Measurements from ENCODE around the gene TMEM161A.
A peak's percentile ranks its signal among the peaks of the same experiment; 100 is the strongest.
"Not testable (repeated sequence)": the region's sequence is repeated elsewhere in the genome, so short reads cannot be mapped to it uniquely, and the experiment has no call there.

Gene TMEM161A

DNA sequence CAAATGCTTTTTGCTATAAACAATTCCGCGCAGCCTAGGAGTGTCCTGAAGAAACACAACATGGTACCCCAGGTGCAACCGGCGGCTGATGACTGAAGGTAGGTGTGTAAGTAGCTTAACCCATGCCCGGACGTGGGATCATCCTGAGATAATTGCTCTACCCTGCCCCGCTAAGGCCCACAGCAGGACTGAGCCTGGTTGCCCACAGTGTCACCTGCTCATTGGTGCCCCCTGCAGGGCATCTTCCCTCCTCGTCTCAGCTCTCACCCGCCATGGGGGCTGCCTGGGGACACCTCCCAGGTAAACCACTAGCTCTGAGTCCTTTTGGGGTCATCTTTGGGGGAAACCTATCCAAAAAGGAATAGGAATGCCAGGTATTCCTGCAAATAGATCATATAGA, 22.3 kb downstream of the TMEM161A start:
- no peak overlapping the region for H3K27ac Mint-ChIP-seq
- ATAC-seq (peak; percentile 57), DNase-seq (peak; percentile 37 to 44)
- peaks cover 13% of the 10 kb centered on the region for H3K4me1 Mint-ChIP-seq
- no peaks in the 10 kb centered on the region for H3K27me3 Mint-ChIP-seq
- no peak overlapping the region for H3K4me3 Mint-ChIP-seq
- H3K9me3 Mint-ChIP-seq, result no peaks in the 10 kb centered on the region

DNA sequence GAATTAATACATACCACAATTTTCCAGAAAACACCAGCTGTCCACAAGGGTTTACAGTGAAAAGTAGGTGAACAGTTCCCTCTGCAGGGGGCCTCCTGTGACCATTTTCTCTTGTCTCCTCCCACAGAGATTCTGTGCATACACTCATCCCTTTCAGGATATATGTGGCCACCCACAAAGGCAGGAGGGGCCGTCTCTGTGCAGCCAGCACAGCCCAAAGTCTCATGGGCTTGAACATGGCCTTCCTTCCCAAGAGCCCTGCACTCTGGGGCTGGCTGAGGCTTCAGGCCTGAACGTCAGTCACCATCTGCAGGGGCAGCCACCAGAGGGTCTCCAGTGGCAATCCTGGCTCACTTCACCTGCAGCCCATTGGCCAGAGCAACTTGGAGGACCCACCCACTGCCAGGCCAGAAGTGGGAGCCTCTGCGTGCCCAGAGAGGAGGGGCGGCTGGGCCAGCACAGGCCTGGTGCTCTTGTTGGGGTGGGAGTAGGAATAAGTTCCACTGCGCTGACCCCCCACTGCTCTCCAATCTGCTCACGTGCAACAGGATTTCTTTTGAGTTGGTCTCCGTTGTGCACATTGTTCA, 25.1 kb downstream of the TMEM161A start:
- peak; percentile 45 for ATAC-seq
- no peak for DNase-seq
- Mint-ChIP-seq H3K27ac (no peak overlapping the region), H3K4me1 (peaks cover 24% of the 10 kb centered on the region), H3K4me3 (no peak overlapping the region), H3K9me3 (no peaks in the 10 kb centered on the region), H3K27me3 (no peaks in the 10 kb centered on the region)

DNA sequence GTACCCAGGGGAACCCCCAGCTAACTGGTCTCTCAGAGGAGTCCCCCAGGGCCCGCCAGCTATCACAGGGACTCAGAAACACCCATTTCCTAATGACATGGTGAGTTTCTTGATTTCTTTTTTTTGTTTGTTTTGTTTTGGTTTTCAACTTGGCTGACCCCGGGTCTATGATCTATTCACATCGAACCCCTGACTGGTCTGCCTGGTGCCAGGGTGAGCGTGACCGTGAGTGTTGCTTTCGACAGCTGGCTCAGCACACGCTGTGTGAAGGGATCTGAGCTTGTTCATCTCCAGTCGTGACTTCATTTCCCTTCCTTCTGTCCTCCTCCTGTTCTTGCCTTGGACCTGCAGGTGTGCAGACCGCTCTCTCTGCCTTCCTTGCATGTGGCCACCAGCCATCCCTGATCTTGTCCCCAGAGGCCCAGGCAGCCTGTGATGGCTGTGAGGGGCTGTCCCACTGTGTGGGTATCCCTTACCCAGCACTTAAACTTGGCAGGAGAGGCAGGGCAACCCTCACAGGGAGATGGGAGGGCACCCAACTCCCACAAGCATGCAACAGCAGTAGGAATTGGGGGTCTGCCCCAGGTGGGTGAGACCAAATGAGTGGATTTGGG, 26.2 kb downstream of the TMEM161A start:
- Mint-ChIP-seq H3K27me3 (no peaks in the 10 kb centered on the region), H3K4me3 (no peak overlapping the region), H3K9me3 (no peaks in the 10 kb centered on the region), H3K4me1 (peaks cover 24% of the 10 kb centered on the region), H3K27ac (no peak overlapping the region)
- DNase-seq (no peak), ATAC-seq (no peak)

DNA sequence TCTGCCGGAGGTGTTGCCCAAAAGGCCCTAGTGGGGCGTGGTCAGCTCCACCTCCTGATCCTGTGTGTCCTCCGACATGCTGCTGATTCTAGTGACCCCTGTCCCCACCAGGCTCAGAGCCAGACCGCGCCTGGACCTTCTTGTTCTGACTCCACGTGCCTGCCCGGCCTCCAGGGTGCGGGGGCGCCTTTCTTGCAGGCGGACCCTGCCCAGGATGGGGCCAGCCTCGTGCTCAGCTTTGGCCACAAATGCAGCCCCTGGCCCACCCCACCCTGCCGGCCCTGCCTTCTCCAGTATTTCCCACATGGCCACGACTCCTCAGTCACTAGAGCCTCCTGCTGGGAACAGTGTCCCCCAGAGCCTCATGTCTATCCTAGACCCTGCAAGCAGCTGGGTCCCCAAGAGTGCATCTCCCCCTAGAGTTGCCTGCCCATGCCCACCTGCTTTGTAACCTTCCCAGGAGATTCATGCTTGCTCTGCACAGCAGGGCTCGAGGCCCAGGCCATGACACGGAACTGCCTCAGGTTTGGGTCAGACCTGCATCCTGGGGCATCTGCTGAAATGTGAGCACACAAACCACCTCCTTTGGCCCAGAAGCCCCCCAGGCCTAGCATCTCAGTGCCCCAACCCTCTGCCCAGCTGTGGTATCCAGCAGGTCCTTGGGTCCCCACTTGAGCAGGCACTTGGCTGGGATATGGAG, 27.0 kb downstream of the TMEM161A start:
- Mint-ChIP-seq H3K4me3 (peak overlapping the region in 1 of 2 donors; percentile 34), H3K9me3 (no peaks in the 10 kb centered on the region), H3K4me1 (peaks cover 24% of the 10 kb centered on the region), H3K27ac (no peak overlapping the region), H3K27me3 (no peaks in the 10 kb centered on the region)
- DNase-seq (no peak), ATAC-seq (no peak)

DNA sequence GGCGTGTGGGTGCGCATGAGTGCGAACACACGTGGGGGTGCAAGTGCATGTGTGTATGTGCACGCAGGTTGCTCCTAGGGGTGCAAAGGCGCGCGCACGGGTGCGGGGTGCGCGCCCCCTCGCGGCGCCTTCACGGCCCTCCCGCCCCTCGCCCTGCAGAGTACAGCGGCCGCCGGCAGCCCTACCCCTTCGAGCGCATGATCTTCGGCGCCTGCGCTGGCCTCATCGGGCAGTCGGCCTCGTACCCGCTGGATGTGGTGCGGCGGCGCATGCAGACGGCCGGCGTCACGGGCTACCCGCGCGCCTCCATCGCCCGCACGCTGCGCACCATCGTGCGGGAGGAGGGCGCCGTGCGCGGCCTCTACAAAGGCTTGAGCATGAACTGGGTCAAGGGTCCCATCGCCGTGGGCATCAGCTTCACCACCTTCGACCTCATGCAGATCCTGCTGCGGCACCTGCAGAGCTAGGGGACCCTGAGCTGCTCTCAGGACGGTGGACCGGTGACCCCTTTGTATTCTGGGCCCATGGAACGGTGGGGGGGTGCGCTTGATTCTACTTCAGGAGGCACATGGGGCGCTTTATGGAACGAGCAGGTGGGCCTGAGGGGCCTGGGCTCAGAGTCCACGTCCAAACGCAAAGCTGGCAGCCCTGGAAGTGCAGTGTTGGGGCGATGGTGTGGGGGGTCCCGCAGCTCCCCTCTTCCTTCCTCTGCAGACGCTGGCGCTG, 27.7 kb downstream of the TMEM161A start:
- Mint-ChIP-seq H3K27ac (no peak overlapping the region), H3K4me3 (no peak overlapping the region), H3K27me3 (no peaks in the 10 kb centered on the region), H3K4me1 (peaks cover 24% of the 10 kb centered on the region), H3K9me3 (no peaks in the 10 kb centered on the region)
- peak; percentile 66 for ATAC-seq
- DNase-seq, result no peak

DNA sequence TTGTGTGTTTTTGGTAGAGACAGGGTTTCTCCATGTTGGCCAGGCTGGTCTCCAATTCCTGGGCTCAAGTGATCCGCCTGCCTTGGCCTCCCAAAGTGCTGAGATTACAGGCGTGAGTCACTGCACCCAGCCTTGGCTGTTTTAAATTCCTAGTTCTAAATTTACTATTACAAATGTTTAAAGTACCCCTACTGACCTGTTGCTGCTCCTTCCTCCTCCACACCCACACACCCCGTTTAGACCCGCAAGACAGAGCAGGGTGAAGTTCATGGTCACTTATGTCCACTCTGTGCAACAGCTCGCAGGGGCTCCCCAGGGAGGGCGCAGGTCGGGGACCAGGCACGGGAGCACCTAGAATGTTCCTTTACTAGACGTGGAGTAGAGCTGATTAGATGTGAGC, 28.7 kb downstream of the TMEM161A start:
- peak overlapping the region in 1 of 2 donors; percentile 48 for H3K27ac Mint-ChIP-seq
- H3K27me3 Mint-ChIP-seq, result no peaks in the 10 kb centered on the region
- H3K4me1 Mint-ChIP-seq, result peaks cover 24% of the 10 kb centered on the region
- DNase-seq (no peak), ATAC-seq (no peak)
- H3K4me3 Mint-ChIP-seq, result no peak overlapping the region
- H3K9me3 Mint-ChIP-seq, result no peaks in the 10 kb centered on the region

DNA sequence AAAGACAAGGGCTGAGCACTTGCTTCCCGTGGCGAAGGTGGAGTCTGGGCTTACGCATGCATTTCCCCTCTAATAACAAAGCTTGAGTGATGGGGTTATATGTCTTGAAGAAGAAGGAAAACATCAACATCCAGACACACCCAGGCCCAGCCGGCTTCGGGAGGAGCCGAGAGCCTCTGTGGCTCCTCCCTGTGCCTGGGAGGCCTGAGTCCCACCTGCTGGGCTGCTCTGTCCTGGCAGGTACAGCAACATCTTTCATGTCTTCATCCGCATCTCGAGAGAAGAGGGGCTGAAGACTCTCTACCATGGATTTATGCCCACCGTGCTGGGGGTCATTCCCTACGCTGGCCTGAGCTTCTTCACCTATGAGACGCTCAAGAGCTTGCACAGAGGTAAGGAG, 30.6 kb downstream of the TMEM161A start:
- Mint-ChIP-seq H3K4me1 (peaks cover 18% of the 10 kb centered on the region), H3K9me3 (no peaks in the 10 kb centered on the region), H3K4me3 (no peak overlapping the region), H3K27ac (peak overlapping the region in 1 of 2 donors; percentile 48), H3K27me3 (no peaks in the 10 kb centered on the region)
- DNase-seq (no peak), ATAC-seq (no peak)

DNA sequence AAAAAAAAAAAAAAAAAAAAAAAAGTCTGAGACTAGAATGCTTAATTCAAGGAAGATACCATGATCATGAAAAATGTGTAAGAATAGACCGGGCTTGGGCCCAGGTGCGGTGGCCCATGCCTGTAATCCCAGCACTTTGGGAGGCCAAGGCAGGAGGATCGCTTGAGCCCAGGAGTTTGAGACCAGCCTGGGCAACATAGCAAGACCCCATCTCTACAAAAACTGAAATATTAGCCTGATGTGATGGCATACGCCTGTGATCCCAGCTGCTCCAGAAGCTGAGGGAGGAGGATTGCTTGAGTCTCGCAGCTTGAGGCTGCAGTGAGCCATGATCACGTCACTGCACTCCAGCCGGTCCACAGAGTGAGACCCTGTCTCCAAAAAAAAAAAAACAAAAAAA, 31.3 kb downstream of the TMEM161A start:
- DNase-seq, H3K9me3 Mint-ChIP-seq, H3K27me3 Mint-ChIP-seq, H3K27ac Mint-ChIP-seq, ATAC-seq, H3K4me3 Mint-ChIP-seq: not testable (repeated sequence)
- H3K4me1 Mint-ChIP-seq, result peaks cover 18% of the 10 kb centered on the region

DNA sequence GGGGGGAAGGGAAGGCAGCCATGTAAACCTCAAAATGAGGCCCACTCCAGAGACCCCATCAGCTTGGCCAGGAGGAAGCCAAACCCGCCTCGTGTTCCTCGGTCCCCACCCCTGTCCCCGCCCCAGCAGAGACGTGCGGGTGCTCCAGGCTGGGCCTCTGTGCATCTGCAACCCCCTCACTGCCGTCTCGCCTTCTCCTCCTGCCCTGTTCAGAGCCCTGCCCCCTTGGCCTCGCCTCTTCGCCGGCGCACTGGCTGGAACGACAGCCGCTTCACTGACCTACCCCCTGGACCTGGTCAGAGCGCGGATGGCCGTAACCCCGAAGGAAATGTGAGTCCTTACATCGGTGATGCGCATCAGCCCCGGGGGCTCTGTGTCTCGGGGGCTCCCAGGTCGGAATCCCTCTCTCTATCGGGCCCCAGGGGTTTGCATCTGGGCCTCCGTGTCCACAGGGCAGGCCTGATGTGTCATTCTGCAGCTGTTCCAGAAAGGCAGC, 32.2 kb downstream of the TMEM161A start:
- peaks cover 13% of the 10 kb centered on the region for H3K4me1 Mint-ChIP-seq
- H3K9me3 Mint-ChIP-seq, result no peaks in the 10 kb centered on the region
- H3K27ac Mint-ChIP-seq, result no peak overlapping the region
- no peaks in the 10 kb centered on the region for H3K27me3 Mint-ChIP-seq
- no peak for ATAC-seq
- DNase-seq, result no peak
- no peak overlapping the region for H3K4me3 Mint-ChIP-seq

DNA sequence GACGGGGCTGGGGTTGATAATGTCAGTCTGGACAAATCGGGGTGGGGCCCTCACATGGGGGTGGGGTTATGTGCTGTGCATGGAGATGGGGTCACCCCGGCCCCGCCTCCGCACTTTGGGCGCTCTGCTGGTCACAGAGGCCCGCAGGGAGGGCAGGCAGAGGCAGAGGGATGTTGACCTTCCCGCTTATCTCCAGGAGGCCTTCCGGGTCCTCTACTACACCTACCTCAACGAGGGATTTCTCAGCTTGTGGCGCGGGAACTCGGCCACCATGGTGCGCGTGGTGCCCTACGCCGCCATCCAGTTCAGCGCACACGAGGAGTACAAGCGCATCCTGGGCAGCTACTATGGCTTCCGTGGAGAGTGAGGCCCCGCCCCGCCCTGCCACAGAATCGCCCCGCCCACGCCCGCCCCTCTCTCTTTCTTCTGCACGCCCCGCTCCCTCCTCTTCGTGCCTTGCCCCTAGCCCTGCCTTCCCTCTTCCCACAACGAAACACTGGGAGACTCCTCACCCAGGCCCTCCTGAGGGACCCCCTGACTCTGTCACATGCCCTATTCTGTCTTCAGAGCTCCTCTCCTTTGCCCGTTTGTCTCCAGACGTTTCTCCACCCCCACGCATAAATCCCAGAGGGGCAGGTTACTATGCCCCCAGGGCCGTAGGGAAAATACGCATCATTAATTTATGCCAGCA, 32.8 kb downstream of the TMEM161A start:
- peaks cover 7% of the 10 kb centered on the region for H3K4me1 Mint-ChIP-seq
- ATAC-seq, result peak; percentile 25
- no peaks in the 10 kb centered on the region for H3K9me3 Mint-ChIP-seq
- no peak overlapping the region for H3K27ac Mint-ChIP-seq
- peak overlapping the region in 1 of 2 donors; percentile 10 for H3K4me3 Mint-ChIP-seq
- no peaks in the 10 kb centered on the region for H3K27me3 Mint-ChIP-seq
- DNase-seq, result no peak

DNA sequence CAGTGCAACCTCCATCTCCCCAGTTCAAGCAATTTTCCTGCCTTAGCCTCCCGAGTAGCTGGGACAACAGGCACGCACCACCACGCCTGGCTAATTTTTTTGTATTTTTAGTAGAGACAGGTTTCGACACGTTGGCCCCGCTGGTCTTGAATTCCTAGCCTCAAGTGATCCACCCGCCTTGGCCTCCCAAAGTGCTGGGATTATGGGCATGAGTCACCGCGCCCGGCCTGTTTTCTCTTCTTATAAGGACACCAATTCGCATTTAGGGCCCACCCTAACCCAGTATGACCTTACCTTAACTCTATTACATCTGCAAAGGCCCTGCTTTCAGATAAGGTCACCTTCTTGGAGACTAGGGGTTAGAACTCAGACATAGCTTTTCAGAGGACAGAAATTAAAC, 35.1 kb downstream of the TMEM161A start:
- Mint-ChIP-seq H3K27me3 (no peaks in the 10 kb centered on the region), H3K4me1 (no peaks in the 10 kb centered on the region), H3K27ac (no peak overlapping the region), H3K4me3 (no peak overlapping the region), H3K9me3 (no peaks in the 10 kb centered on the region)
- ATAC-seq (no peak), DNase-seq (no peak)

DNA sequence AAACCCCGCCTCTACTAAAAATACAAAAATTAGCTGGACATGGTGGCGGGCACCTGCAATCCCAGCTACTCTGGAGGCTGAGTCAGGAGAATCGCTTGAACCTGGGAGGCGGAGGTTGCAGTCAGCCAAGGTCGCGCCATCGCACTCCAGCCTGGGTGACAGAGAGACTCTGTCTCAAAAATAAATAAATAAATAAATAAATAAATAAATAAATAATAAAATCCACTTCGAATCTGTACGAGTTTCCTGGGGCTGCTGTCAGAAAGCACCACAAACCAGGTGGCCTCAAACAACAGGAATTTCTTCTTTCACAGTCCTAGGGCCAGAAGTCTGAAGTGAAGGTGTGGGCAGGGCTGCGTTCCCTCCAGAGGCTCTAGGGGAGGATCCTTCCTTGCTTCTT, 35.7 kb downstream of the TMEM161A start:
- not testable (repeated sequence) for H3K27ac Mint-ChIP-seq, H3K4me1 Mint-ChIP-seq, H3K4me3 Mint-ChIP-seq, H3K27me3 Mint-ChIP-seq, ATAC-seq, H3K9me3 Mint-ChIP-seq, DNase-seq

DNA sequence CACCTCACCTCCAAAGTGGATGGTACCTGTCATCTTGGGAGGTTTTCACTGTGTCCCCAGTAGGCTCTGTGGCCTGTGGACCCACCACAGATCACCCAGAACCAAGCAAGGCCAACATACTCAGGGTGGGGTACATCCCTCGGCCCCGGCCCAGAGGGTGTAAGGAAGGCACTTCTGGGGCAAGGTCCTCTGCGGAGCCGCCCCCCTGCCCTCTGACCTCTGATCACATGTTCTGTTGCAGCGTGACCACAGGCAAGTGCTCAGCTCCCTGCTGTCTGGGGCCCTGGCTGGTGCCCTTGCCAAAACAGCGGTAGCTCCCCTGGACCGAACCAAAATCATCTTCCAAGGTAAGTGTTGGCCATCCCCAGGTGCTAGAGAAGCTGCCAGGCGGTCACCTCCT, 36.7 kb downstream of the TMEM161A start:
- DNase-seq, result no peak
- H3K4me1 Mint-ChIP-seq, result no peaks in the 10 kb centered on the region
- H3K27ac Mint-ChIP-seq, result no peak overlapping the region
- no peak overlapping the region for H3K4me3 Mint-ChIP-seq
- H3K27me3 Mint-ChIP-seq, result no peaks in the 10 kb centered on the region
- H3K9me3 Mint-ChIP-seq, result no peaks in the 10 kb centered on the region
- no peak for ATAC-seq

DNA sequence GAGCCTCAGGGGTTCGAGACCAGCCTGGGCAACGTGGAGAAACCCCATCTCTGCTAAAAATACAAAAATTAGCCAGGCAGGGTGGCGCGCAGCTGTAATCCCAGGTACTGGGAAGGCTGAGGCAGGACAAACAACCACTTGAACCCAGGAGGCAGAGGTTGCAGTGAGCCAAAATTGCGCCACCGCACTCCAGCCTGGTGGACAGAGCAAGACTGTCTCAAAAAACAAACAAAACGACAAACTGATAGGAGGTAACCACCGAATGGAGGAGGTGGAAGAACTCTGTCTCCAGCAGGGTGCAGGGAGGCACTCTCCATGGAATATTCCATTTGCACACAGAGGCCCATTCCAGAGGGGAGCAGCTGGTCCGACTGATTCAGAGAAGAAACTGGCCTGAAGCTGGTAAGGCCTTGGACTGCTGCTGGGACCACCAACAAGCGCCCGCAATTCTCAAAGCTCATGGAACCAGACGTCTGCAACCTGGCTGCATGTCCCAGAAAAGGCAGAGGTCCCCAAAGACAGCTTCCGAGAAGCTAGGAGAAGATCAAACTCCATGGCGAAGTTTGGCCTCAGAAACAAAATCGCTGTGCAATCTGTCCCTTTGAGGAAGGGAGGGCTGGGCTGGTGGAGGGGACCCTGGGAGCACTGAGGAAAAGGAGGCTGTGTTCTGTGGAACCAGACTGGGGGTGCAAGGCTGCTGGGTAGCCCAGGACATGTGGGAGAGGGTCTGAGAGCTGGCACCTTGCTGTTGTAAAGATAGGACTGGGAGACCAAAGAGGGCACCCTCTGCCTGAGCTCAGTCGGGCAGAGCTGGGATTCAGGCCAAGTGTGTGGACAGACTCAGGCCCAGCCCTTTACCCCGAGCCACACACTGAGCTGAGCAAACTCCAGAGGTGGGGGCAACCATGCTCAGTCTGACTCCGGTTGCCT, 39.3 kb downstream of the TMEM161A start:
- peak overlapping the region in 1 of 2 donors; percentile 60 for H3K27ac Mint-ChIP-seq
- H3K27me3 Mint-ChIP-seq, result no peaks in the 10 kb centered on the region
- H3K4me3 Mint-ChIP-seq, result no peak overlapping the region
- DNase-seq, result no peak
- no peak for ATAC-seq
- H3K9me3 Mint-ChIP-seq, result no peaks in the 10 kb centered on the region
- peaks cover 5% of the 10 kb centered on the region for H3K4me1 Mint-ChIP-seq
